ACHN (cell line): ENCODE results near the gene WDFY3.

Experiments used
- DNase-seq: peaks from one replicate; pipeline ENCODE4 v3.0.0-alpha.2; 2015
- in situ Hi-C: cut with HindIII; loops from 2 replicates; pipeline ENCODE4 v1.10.0; 2017; ENCODE audit warnings: low sequenced_read_pairs, low pct_ligation_motif_present, low pct_unique_long_range_greater_than_20kb

Gene WDFY3

DNA sequence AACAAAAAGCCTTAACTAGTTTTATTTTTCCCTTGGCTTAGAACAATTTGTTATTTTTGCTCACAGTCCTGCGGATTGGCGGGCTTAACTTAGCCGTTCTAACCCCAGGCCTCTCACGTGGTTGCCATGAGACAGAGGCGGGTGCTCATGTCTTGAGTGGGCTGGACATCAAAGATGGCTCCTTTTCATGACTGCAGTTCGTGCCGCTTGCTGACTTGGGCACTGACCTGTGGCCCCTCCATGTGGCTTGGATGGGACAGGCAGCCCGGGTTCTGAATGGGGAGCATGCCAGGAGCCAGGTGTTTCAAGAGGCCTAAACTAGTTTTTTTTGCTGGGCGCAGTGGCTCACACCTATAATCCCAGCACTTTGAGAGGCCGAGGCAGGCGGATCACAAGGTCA lies 342.8 kb downstream of the WDFY3 start:
- DNase-seq, result no peak
- in situ Hi-C loops, result no loop called here

DNA sequence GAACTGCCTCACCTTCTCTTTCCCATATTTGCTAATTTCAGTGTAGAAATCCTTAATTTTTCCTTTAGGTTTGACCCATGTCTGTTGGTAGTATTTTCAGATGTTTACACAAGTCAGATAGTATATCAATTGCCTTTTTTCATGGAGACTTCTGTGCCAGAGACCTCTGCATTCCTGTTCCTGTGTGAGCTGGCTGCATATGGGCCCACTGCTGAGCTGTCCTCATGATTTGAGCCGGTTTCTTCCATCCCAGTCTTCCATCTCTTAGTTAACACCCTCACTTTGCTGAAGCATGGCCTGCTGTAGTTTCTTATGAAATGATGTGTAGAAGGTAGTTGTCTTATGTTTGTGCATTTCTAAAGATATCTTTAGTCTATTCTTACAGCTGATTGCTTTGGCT lies 343.5 kb downstream of the WDFY3 start:
- in situ Hi-C loops, result no loop called here
- DNase-seq, result no peak
